Mammary epithelial cell (primary cell): ENCODE results near the gene PTCH1.

Experiments
- EZH2 ChIP-seq: IDR thresholded peaks from 2 replicates; pipeline ENCODE4 v1.6.1; 2012; ENCODE audit warnings: low read length, inconsistent platforms, borderline replicate concordance
- TF ChIP-seq, protein P1 (sequence below), 2 donors: IDR thresholded peaks in 1 of 2; conservative IDR thresholded peaks in 1 of 2; 2 replicates each; pipeline ENCODE4 v1.5.1; 2011 to 2012; ENCODE audit warnings: inconsistent platforms in 2 of 2, low read length in 2 of 2, mild to moderate bottlenecking in 2 of 2, control low read depth in 1 of 2, low read depth in 1 of 2; ENCODE audit not compliant: insufficient read depth in 1 of 2; ENCODE audit errors: extremely low read depth in 1 of 2

DNA sequence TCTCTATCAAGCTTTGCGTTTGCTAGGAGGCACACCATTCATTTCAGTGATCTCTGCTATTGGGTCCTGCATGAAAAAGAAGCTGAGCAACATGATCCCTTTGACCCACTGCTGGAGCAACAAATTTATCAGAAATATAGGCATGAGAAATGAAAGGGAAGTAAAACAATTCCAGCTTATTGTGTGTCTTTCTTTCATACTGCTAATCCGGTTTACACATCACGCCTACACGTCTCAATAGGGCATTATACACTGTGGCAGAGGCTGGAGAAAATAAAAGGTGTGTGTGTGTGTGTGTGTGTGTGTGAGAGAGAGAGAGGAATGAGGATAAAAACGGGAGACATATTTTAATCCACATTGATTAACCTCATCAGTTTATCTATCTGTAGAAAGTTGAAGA lies 2.4 kb downstream of the PTCH1 start:
- TF ChIP-seq, protein P1, sequence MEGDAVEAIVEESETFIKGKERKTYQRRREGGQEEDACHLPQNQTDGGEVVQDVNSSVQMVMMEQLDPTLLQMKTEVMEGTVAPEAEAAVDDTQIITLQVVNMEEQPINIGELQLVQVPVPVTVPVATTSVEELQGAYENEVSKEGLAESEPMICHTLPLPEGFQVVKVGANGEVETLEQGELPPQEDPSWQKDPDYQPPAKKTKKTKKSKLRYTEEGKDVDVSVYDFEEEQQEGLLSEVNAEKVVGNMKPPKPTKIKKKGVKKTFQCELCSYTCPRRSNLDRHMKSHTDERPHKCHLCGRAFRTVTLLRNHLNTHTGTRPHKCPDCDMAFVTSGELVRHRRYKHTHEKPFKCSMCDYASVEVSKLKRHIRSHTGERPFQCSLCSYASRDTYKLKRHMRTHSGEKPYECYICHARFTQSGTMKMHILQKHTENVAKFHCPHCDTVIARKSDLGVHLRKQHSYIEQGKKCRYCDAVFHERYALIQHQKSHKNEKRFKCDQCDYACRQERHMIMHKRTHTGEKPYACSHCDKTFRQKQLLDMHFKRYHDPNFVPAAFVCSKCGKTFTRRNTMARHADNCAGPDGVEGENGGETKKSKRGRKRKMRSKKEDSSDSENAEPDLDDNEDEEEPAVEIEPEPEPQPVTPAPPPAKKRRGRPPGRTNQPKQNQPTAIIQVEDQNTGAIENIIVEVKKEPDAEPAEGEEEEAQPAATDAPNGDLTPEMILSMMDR (conservative IDR thresholded peaks at IDR 0.05 in 1 of 2, IDR thresholded peaks at IDR 0.05 in 1 of 2; ENCODE audit: extremely low read depth in 1 of 2, insufficient read depth in 1 of 2, low read depth in 1 of 2, low read length in 2 of 2) = no peak
- TF ChIP-seq EZH2 = no peak
